Endothelial cell of umbilical vein (primary cell): ENCODE data around the gene CD46. TPM values are rescaled to one million over a fixed set of nuclear protein-coding genes. Genes with fewer than 3 reads are reported as not detected.

Source experiments
- BruUV-seq: library from RNA; stranded (reverse); fragments of 400-500 nt; replicated peaks from 2 replicates; lab custom pipeline; 2021; lab: Mats Ljungman, UMichigan
- CTCF ChIA-PET: fragments of 300-600, 350-600 bp; sonication (Branson Sonifier 250); formaldehyde crosslinking; loops from one replicate; lab custom pipeline; 2021; ENCODE audit warnings: antibody characterized with exemption, inconsistent platforms; lab: Charles Lee
- POLR2A ChIA-PET: fragments of 300-600, 350-600 bp; sonication (Branson Sonifier 250); formaldehyde crosslinking; loops from one replicate; lab custom pipeline; 2021; ENCODE audit warnings: antibody characterized with exemption, inconsistent platforms; lab: Charles Lee
- DNase-seq: peaks from one replicate; pipeline ENCODE4 v3.0.0-alpha.2; 2011; ENCODE audit warnings: low read depth, low spot score
- FAIRE-seq: peaks from 2 replicates; lab custom pipeline; 2011; peaks lifted over from hg19 to GRCh38; lab: Jason Lieb, UNC
- H2AFZ ChIP-seq: 2 replicates; pipeline ENCODE4 v1.6.0; 2012; ENCODE audit warnings: low read depth, low read length, control low read depth, inconsistent platforms
- H3K27ac ChIP-seq: 2 replicates; pipeline ENCODE4 v1.5.1; 2011; ENCODE audit warnings: low read depth, mild to moderate bottlenecking, control low read depth, low read length, moderate library complexity; ENCODE audit not compliant: insufficient read depth
- H3K27me3 ChIP-seq, 2 experiments: 2 replicates each; pipeline versions ENCODE4 v1.6.0 to v1.6.1; 2011; ENCODE audit warnings: low read length in 2 of 2, mixed read lengths in 1 of 2; ENCODE audit not compliant: control insufficient read depth in 2 of 2, insufficient read depth in 2 of 2
- H3K36me3 ChIP-seq, 2 experiments: 2 replicates in 1 of 2; 3 replicates in 1 of 2; pipeline ENCODE4 v1.5.1; 2011; ENCODE audit warnings: low read length in 2 of 2, mild to moderate bottlenecking in 1 of 2, moderate library complexity in 1 of 2; ENCODE audit not compliant: control insufficient read depth in 2 of 2, insufficient read depth in 2 of 2; ENCODE audit errors: extremely low read depth in 1 of 2
- H3K4me1 ChIP-seq: 3 replicates; pipeline ENCODE4 v1.5.1; 2011; ENCODE audit warnings: mild to moderate bottlenecking, low read length; ENCODE audit not compliant: control insufficient read depth, insufficient read depth; ENCODE audit errors: extremely low read depth
- H3K4me2 ChIP-seq: 2 replicates; pipeline ENCODE4 v1.6.1; 2011; ENCODE audit warnings: low read length, control low read depth, mixed read lengths; ENCODE audit not compliant: insufficient read depth
- H3K4me3 ChIP-seq, 3 experiments: fragments of 200-600 bp in 1 of 3; sonication (generic), shearing (Covaris generic) in 1 of 3; replicated peaks in 1 of 3; 2 replicates each; pipeline ENCODE4 v1.5.1; 2011 to 2016; ENCODE audit warnings: control low read depth in 3 of 3, low read length in 3 of 3, mild to moderate bottlenecking in 2 of 3, inconsistent platforms in 1 of 3, low read depth in 1 of 3, moderate library complexity in 1 of 3; ENCODE audit not compliant: insufficient read depth in 1 of 3
- H3K79me2 ChIP-seq: 2 replicates; pipeline ENCODE4 v1.6.0; 2012; ENCODE audit warnings: low read length, inconsistent platforms; ENCODE audit not compliant: control insufficient read depth, insufficient read depth
- H3K9ac ChIP-seq: replicated peaks from 2 replicates; pipeline ENCODE3; 2011; ENCODE audit warnings: low read length, control low read depth; ENCODE audit not compliant: insufficient read depth; ENCODE audit errors: extremely low read depth
- H3K9me1 ChIP-seq: replicated peaks from 3 replicates; pipeline ENCODE4 v1.6.0; 2011; ENCODE audit warnings: mild to moderate bottlenecking, low read length; ENCODE audit not compliant: control insufficient read depth, insufficient read depth; ENCODE audit errors: extremely low read depth
- H3K9me3 ChIP-seq: replicated peaks from 2 replicates; pipeline ENCODE4 v1.5.1; 2012; ENCODE audit warnings: low read length, inconsistent platforms; ENCODE audit not compliant: control insufficient read depth, insufficient read depth
- H4K20me1 ChIP-seq: replicated peaks from 2 replicates; pipeline ENCODE3; 2011; ENCODE audit warnings: mild to moderate bottlenecking, low read length; ENCODE audit not compliant: control insufficient read depth, insufficient read depth; ENCODE audit errors: extremely low read depth
- EZH2 ChIP-seq: IDR thresholded peaks from 2 replicates; pipeline ENCODE4 v1.6.1; 2012; ENCODE audit warnings: borderline replicate concordance, low read depth, mild to moderate bottlenecking, moderate library complexity, low read length, inconsistent platforms; ENCODE audit not compliant: severe bottlenecking
- FOS ChIP-seq: IDR thresholded peaks from 2 replicates; pipeline ENCODE4 v1.6.1; 2011; ENCODE audit warnings: mild to moderate bottlenecking, low read length, moderate library complexity, borderline replicate concordance; ENCODE audit not compliant: insufficient read depth
- GATA2 ChIP-seq: IDR thresholded peaks from 2 replicates; pipeline ENCODE4 v1.7.0; 2011; ENCODE audit warnings: low read depth, mild to moderate bottlenecking, moderate library complexity, mixed read lengths, low read length; ENCODE audit not compliant: insufficient read length, insufficient read depth
- JUN ChIP-seq: IDR thresholded peaks from 2 replicates; pipeline ENCODE4 v1.6.1; 2011; ENCODE audit warnings: borderline replicate concordance, low read depth; ENCODE audit not compliant: insufficient read length, insufficient read depth
- MAX ChIP-seq: IDR thresholded peaks from 2 replicates; pipeline ENCODE4 v1.6.1; 2011; ENCODE audit not compliant: insufficient read depth, insufficient read length
- MYC ChIP-seq: IDR thresholded peaks from one replicate; pipeline ENCODE4 v1.6.1; 2011; ENCODE audit warnings: mild to moderate bottlenecking, low read depth, low read length
- POLR2A ChIP-seq: IDR thresholded peaks from 2 replicates; pipeline ENCODE4 v1.6.1; 2012; ENCODE audit warnings: low read depth, mild to moderate bottlenecking, control low read depth, low read length
- dilution Hi-C: fragments of 300-500 bp; cut with MboI; formaldehyde crosslinking; loops from one replicate; pipeline ENCODE4 v1.15.0; 2019; ENCODE audit warnings: low sequenced_read_pairs; ENCODE audit not compliant: extremely low pct_ligation_motif_present
- intact Hi-C: fragments of 100-400 bp; cut with micrococcal nuclease; formaldehyde crosslinking; loops from one replicate; pipeline ENCODE4 v1.10.0; 2022
- polyA plus RNA-seq, 4 experiments: library from polyadenylated mRNA; depleted of rRNA in 3 of 4; stranded (reverse) in 3 of 4; unstranded in 1 of 4; fragments of >200 nt; gene quantifications; 2 replicates each; pipeline versions ENCODE4 v1.2.1 to v1.2.3, GENCODE V29; 2011 to 2012; ENCODE audit warnings: missing spikeins in 1 of 4
- total RNA-seq: library from RNA; stranded (reverse); gene quantifications from 2 replicates; pipeline ENCODE4 v1.2.3, GENCODE V29; 2021
- TF ChIP-seq, protein P1 (sequence below), 2 donors: IDR thresholded peaks; 1 replicate in 1 of 2; 2 replicates in 1 of 2; pipeline ENCODE4 v1.5.1; 2011; ENCODE audit warnings: low read length in 2 of 2, mild to moderate bottlenecking in 2 of 2, moderate library complexity in 2 of 2, control low read depth in 1 of 2, inconsistent platforms in 1 of 2, low read depth in 1 of 2; ENCODE audit not compliant: insufficient read depth in 1 of 2; ENCODE audit errors: extremely low read depth in 1 of 2

Gene CD46
- total and polyA plus RNA-seq, 2 donors (not counting 3 experiments of a cell fraction or from before 2014, with no cell fraction given) = 134 to 256 TPM

DNA sequence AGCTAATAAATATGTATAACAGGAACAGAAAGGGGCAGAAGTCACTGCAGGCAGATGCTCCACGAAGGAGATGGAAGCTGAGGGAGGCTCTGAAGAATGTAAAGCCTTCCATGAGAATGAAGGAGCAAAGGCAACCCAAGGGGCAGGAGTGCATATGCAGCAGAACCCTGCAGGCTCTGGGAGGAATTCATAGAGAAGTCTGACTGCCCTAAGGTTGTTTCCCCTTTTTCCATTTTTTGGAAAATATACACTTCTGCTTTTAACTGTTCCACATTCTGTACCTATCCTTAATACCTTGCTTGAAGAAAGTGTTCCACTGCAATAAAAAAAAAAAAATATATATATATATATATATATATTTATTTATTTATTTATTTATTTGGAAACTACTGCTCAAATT is 89.4 kb downstream of the CD46 start:
- TF ChIP-seq MAX (no peak), FOS (no peak), POLR2A (no peak), EZH2 (no peak), MYC (no peak), GATA2 (no peak), JUN (no peak)
- TF ChIP-seq, protein P1, sequence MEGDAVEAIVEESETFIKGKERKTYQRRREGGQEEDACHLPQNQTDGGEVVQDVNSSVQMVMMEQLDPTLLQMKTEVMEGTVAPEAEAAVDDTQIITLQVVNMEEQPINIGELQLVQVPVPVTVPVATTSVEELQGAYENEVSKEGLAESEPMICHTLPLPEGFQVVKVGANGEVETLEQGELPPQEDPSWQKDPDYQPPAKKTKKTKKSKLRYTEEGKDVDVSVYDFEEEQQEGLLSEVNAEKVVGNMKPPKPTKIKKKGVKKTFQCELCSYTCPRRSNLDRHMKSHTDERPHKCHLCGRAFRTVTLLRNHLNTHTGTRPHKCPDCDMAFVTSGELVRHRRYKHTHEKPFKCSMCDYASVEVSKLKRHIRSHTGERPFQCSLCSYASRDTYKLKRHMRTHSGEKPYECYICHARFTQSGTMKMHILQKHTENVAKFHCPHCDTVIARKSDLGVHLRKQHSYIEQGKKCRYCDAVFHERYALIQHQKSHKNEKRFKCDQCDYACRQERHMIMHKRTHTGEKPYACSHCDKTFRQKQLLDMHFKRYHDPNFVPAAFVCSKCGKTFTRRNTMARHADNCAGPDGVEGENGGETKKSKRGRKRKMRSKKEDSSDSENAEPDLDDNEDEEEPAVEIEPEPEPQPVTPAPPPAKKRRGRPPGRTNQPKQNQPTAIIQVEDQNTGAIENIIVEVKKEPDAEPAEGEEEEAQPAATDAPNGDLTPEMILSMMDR (IDR thresholded peaks at IDR 0.05; ENCODE audit: extremely low read depth in 1 of 2, insufficient read depth in 1 of 2, low read depth in 1 of 2, low read length in 2 of 2) = no peak
- Histone ChIP-seq H3K4me2 (no peak overlapping the region), H3K79me2 (peaks cover 80% of the 10 kb centered on the region), H3K4me3 (no peak overlapping the region), H4K20me1 (no peaks in the 10 kb centered on the region), H3K9ac (no peak overlapping the region), H3K27ac (no peak overlapping the region), H3K36me3 (peaks cover 4 to 9% of the 10 kb centered on the region in 2 experiments), H3K9me3 (no peaks in the 10 kb centered on the region), H2AFZ (no peak overlapping the region), H3K9me1 (no peaks in the 10 kb centered on the region), H3K4me1 (peaks cover 2% of the 10 kb centered on the region), H3K27me3 (no peaks in the 10 kb centered on the region)
- BruUV-seq = no TSS peak
- dilution Hi-C loops = no loop called here
- CTCF ChIA-PET = interaction anchor here (0.7 to 21.9 kb wide), 4 partner anchors 11 to 28 kb away, joined by 4 to 634 read pairs (median 11); no protein-coding TSS in a partner anchor
- DNase-seq (no peak), FAIRE-seq (no peak)
- intact Hi-C loops = no loop called here
- POLR2A ChIA-PET = interaction anchor here (0.5 kb wide), 2 partner anchors 11 to 21 kb away, joined by 3 to 6 read pairs; no protein-coding TSS in a partner anchor
